Tibial nerve (tissue), 3 donors: ENCODE data around the gene MED15.

Experiments
- POLR2A ChIP-seq, 2 donors: fragments of 450-650 bp; IDR thresholded peaks; one replicate each; pipeline ENCODE4 v1.6.1; 2017; ENCODE audit warnings: antibody characterized with exemption in 2 of 2, mild to moderate bottlenecking in 2 of 2, moderate library complexity in 2 of 2
- TF ChIP-seq, protein P1 (sequence below), 5 experiments: fragments of 200-600 bp in 3 of 5; fragments of 450-650 bp in 2 of 5; sonication (generic) in 3 of 5; IDR thresholded peaks; one replicate each; pipeline ENCODE4 v1.5.1; 2016 to 2019; ENCODE audit warnings: antibody characterized with exemption in 5 of 5, mild to moderate bottlenecking in 3 of 5, moderate library complexity in 2 of 5

DNA sequence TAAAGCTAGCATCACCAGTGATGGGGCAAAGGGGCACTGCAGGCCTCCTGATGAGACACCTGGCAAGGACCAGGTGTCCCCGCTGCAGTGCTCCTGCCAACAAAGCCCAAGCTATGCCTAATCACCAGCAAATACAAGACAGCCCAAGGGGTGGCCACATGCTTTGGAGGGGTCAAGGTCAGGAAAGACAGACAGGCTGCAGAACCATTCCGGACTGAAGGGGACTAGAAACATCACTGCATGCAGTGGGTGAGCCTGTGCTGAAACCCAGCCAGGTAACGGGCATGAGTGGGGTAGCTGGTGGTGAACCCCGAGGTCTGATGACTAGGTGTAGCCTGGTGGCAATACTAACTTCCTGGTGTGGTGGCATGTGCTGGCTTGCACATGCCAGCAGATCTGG, 111.1 kb downstream of the MED15 start:
- TF ChIP-seq, protein P1, sequence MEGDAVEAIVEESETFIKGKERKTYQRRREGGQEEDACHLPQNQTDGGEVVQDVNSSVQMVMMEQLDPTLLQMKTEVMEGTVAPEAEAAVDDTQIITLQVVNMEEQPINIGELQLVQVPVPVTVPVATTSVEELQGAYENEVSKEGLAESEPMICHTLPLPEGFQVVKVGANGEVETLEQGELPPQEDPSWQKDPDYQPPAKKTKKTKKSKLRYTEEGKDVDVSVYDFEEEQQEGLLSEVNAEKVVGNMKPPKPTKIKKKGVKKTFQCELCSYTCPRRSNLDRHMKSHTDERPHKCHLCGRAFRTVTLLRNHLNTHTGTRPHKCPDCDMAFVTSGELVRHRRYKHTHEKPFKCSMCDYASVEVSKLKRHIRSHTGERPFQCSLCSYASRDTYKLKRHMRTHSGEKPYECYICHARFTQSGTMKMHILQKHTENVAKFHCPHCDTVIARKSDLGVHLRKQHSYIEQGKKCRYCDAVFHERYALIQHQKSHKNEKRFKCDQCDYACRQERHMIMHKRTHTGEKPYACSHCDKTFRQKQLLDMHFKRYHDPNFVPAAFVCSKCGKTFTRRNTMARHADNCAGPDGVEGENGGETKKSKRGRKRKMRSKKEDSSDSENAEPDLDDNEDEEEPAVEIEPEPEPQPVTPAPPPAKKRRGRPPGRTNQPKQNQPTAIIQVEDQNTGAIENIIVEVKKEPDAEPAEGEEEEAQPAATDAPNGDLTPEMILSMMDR (IDR thresholded peaks at IDR 0.05), result no peak
- no peak for TF ChIP-seq POLR2A (IDR thresholded peaks at IDR 0.05)
